HG03378 (cell line): Measurements from ENCODE around the gene MMP24.
"Not testable (repeated sequence)": the region's sequence is repeated elsewhere in the genome, so short reads cannot be mapped to it uniquely, and the experiment has no call there.

Experiments
- ATAC-seq: cut with Tn5 transposase; IDR thresholded peaks from one replicate; pipeline ENCODE4 v1.9.1; 2021; ENCODE audit warnings: mild to moderate bottlenecking, moderate library complexity; ENCODE audit not compliant: unreplicated experiment

Gene MMP24

GRCh38 chr20:35305682-35306556 lies 79.4 kb downstream of the MMP24 start:
- ATAC-seq, result no peak

DNA sequence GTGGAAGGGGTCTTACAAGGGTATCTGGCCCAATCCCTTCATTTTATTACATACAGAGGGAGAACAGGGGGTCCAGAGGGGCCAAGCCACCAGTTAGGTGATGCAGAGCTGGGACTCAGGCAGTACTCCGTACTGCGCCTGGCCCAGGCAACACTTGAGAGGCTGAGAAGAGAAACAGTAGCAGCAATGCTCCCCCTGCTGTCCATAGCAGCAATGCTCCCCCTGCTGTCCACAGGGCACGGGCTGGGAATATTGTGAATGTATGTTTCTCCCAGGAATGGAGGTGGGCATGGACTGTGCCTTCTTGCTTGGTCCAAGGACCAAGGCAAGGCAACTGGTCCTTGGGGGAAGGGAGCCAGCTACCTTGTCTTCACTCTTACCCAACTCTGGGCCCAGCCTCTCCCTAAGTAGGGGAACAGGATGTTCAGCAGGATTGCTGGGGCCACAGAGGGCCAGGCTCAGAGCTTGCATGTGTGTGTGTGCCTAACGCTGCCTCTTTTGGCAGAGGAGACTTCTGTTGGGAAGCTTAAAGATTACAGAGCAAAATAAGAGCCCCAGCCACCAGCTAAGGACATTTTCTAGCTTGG lies 80.5 kb downstream of the MMP24 start:
- ATAC-seq, result no peak

- no peak for ATAC-seq
Observed at GRCh38 chr20:35307666-35308653, 81.5 kb downstream of the MMP24 start.

DNA sequence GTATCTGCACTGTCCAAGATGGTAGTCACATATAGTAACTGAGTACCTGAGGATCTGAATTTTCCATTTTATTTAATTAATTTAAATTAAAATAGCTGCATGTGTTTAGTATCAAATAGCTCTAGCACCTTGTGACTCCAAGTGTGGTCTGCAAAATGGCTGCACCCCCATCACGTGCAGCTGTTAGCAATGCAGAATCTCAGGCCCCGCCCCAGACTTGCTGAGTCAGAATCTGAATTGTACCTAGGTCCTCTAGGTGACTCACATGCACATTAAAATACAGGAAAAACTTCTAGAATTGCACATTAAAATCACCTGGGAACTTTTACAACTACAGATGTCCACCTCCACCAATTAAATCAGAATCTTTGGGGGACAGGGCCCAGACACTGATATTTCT lies 84.9 kb downstream of the MMP24 start:
- no peak for ATAC-seq

GRCh38 chr20:35311822-35312221 lies 85.3 kb downstream of the MMP24 start:
- no peak for ATAC-seq

GRCh38 chr20:35312318-35312717 lies 85.8 kb downstream of the MMP24 start:
- ATAC-seq, result no peak

GRCh38 chr20:35314816-35315631 lies 88.5 kb downstream of the MMP24 start:
- ATAC-seq, result no peak

GRCh38 chr20:35315632-35316020 lies 89.1 kb downstream of the MMP24 start:
- not testable (repeated sequence) for ATAC-seq

- no peak for ATAC-seq
Observed at GRCh38 chr20:35316086-35316485, 89.6 kb downstream of the MMP24 start.

- no peak for ATAC-seq
Observed at GRCh38 chr20:35317416-35318210, 91.1 kb downstream of the MMP24 start.

DNA sequence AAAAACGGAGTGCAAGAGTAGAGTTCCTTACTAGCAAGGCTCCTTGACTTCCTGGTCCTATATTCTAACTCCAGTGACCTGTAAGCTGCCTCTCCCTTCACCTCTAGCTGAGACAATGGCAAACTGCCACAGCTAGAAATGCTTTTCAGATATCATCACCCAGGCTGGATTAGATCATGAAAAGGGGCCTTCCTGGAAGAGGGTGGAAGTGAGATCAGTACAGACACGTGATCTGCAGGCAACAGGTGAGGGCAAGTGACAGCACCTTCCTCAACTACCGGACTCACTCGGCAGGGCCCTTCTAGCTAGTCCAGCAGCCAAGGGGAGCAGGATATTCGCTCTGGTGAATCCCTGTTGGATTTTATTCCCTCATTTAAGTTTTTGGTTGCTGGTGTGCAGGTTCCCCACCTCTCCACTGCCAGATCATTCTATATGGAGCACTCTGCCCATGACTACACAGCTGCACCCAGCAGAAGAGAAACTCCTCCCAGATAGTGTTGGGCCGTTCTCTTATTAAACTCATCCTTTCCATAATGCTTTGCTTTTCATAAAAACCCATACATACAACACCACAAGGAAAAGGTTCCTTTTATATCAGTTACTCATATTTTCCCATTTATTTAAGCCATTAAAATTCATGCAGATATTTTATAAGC lies 92.1 kb downstream of the MMP24 start:
- no peak for ATAC-seq

DNA sequence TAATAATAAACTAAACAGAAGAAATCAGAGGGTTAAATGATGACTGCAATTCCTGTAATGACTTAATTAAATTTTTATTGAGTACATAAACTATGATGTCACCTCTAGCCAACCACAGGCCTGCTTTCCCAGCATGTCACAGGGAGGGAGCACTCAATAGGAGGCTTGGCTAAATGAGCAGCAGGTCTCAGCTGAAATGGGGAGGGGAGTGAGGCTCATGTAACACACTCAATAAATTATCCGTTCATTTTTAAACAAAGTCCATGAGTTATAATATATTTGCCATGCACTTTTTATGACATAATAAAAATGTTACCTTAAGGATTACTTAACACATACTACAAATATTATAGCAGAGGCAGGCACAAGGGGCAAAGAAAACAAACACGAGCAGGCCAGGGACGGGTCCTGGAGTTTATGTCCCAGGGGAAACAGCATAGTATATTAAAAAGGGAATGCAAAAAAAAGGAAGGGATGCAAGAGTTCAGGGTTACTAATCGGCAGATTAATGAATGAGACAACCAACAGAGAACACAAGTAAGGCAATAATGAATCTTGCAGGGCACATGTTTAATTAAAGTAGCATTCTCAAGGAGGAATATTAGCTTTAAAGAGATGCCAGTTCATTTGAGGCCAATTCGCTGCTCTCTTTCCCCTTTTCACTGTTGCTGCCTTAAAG lies 92.8 kb downstream of the MMP24 start:
- no peak for ATAC-seq

- no peak for ATAC-seq
Observed at GRCh38 chr20:35319871-35320197, 93.3 kb downstream of the MMP24 start.

DNA sequence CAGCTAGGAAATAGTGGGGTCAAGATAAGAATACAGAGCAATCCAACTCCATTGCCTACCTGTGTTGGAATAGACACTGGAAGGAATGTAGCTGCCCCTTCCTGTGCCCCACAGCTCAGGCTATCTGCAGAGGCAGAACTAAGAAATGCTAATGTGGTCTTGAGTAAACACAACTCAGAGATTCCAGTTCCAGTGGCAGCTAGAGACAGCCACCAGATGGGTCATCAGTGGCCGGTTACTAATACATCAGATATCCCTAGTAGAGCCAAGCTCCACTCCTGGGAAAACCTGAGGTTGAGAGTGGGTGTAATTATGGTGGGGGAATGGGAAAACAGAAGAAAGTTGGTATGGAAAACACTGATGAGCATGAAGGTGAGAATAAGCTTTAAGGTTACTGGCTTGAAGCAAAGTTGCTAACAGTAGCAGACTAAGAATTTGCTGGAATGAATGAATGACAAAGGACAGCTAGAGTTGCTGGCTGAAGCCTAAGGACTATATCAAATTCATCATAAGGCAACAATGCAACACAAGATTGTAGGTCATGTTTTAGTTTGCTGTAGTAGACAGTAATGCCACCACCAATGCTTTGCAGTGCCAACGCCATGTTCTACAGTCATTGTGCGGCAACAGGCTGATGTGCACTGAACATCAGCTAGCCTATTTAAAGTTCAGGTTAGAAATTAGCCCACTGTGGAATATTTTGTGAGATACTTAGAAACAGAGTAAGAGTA lies 94.1 kb downstream of the MMP24 start:
- ATAC-seq, result no peak

DNA sequence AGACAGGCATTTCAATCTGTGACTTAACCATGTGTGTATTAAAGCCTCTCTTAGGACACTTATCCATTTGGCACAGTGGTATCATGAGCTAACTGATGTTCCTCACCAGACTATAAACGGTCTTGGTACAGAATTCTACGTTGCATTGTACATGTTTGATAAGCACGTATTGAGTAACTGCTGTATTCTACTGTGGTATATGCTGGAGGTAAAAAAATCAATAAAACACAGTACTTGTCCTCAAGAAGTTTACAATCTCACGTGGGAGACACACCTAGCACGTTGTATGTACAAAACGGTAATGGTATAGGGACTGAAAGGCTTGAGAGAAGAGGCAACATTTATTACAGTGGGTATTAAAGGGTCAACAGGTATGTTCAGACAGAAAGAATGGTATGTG lies 98.9 kb downstream of the MMP24 start:
- no peak for ATAC-seq

- ATAC-seq, result no peak
Observed at GRCh38 chr20:35326021-35326739, 99.7 kb downstream of the MMP24 start.
